Subcutaneous abdominal adipose tissue (tissue), 5 donors: Measurements from ENCODE around the gene C4orf50.

Experiments
- H3K27ac ChIP-seq: one replicate; pipeline ENCODE4 v1.7.0; 2013; ENCODE audit warnings: low read depth, mild to moderate bottlenecking, inconsistent platforms, low read length, moderate library complexity
- H3K27me3 ChIP-seq, 5 donors: one replicate each; pipeline ENCODE4 v1.7.0; 2013; ENCODE audit warnings: low read length in 5 of 5, inconsistent platforms in 1 of 5; ENCODE audit not compliant: control insufficient read depth in 5 of 5, insufficient read depth in 4 of 5
- H3K36me3 ChIP-seq, 5 donors: one replicate each; pipeline ENCODE4 v1.7.0; 2013; ENCODE audit warnings: low read length in 5 of 5; ENCODE audit not compliant: control insufficient read depth in 5 of 5, insufficient read depth in 5 of 5
- H3K4me1 ChIP-seq, 5 donors: one replicate each; pipeline ENCODE4 v1.7.0; 2013; ENCODE audit warnings: low read length in 5 of 5, mild to moderate bottlenecking in 3 of 5, moderate library complexity in 1 of 5; ENCODE audit not compliant: control insufficient read depth in 5 of 5, insufficient read depth in 5 of 5
- H3K4me3 ChIP-seq, 5 donors: one replicate each; pipeline ENCODE4 v1.7.0; 2013; ENCODE audit warnings: low read length in 5 of 5, low read depth in 1 of 5
- H3K9ac ChIP-seq, 5 donors: one replicate each; pipeline ENCODE4 v1.7.0; 2013; ENCODE audit warnings: low read length in 5 of 5, mild to moderate bottlenecking in 4 of 5, moderate library complexity in 3 of 5
- H3K9me3 ChIP-seq, 5 donors: one replicate each; pipeline ENCODE4 v1.7.0; 2013; ENCODE audit warnings: low read length in 5 of 5; ENCODE audit not compliant: control insufficient read depth in 5 of 5
- donor health status: healthy.
- donor health status: healthy.
- donor health status: healthy.
- donor health status: healthy.
- donor health status: healthy.

The C4orf50 gene

DNA sequence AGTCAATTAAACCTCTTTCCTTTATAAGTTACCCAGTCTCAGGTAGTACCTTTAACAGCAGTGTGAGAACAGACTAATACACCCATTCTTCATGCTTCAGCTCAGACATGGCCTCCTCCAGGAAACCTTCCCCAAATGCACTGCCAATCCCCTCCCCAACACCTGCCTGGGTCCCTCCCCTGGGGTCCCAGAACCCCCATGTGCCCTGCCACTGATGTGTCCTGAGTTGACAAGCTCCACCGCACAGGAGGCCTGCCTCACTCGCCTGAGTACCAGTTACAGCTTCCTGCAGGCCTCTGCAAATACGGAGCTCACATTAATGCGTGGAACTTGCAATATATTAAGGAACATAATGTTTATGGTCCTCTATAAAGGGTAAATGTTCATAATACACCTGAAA is 90.5 kb downstream of the C4orf50 start:
- H3K27me3 ChIP-seq: peaks cover 7 to 38% (median 21%) of the 10 kb centered on the region in 5 donors

DNA sequence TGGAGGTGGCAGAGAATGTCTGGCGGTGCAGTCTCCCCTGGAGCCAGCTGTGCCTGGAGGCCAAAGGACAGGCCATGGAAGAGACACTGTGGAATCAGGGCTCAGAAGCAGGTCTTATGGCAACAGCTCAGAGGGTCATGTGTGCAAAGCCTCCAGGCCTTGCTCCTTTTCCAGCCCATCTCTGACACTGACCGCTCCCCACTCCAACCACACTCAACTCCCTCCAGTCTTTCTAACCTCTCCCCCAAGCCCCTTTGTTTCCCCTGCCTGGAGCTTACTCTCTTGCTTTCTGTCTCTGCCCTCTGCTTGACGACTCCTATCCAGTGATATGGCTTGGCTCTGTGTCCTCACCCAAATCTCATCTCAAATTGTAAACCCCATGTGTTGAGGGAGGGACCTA is 91.1 kb downstream of the C4orf50 start:
- no peak overlapping the region for H3K27ac ChIP-seq
- no peaks in the 10 kb centered on the region for H3K4me1 ChIP-seq
- no peak overlapping the region for H3K9ac ChIP-seq
- H3K4me3 ChIP-seq: no peak overlapping the region
- no peaks in the 10 kb centered on the region for H3K36me3 ChIP-seq
- peaks cover 7 to 36% (median 17%) of the 10 kb centered on the region in 5 donors for H3K27me3 ChIP-seq
- no peaks in the 10 kb centered on the region for H3K9me3 ChIP-seq

More for the DNA sequence above, 90.5 kb downstream of the C4orf50 start:
- no peak overlapping the region for H3K9ac ChIP-seq
- no peak overlapping the region for H3K4me3 ChIP-seq
- H3K36me3 ChIP-seq: no peaks in the 10 kb centered on the region
- H3K9me3 ChIP-seq: no peaks in the 10 kb centered on the region
- H3K4me1 ChIP-seq: no peaks in the 10 kb centered on the region
- H3K27ac ChIP-seq: no peak overlapping the region

DNA sequence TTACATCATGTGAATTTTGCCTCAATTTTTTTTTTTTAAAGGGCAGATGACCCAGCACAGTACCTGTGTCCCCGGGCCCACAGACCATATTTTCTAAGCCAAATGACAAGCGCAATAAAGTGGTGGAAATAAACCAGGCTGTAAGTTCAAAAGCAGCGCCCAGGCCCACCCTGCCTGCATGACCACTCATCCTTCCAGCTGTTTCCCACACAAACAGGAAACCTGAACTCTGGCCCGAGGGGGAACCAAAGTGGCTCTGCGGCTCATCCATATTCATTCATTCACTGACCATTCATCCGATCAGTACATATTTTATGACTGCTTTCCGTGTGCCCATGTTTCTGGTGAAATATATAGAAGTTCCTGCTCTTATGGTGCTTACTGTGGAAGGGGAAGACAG is 91.6 kb downstream of the C4orf50 start:
- Histone ChIP-seq H3K36me3 (no peaks in the 10 kb centered on the region), H3K27ac (no peak overlapping the region), H3K4me1 (no peaks in the 10 kb centered on the region), H3K9me3 (no peaks in the 10 kb centered on the region), H3K9ac (no peak overlapping the region), H3K4me3 (no peak overlapping the region), H3K27me3 (peaks cover 7 to 33% (median 17%) of the 10 kb centered on the region in 5 donors)

DNA sequence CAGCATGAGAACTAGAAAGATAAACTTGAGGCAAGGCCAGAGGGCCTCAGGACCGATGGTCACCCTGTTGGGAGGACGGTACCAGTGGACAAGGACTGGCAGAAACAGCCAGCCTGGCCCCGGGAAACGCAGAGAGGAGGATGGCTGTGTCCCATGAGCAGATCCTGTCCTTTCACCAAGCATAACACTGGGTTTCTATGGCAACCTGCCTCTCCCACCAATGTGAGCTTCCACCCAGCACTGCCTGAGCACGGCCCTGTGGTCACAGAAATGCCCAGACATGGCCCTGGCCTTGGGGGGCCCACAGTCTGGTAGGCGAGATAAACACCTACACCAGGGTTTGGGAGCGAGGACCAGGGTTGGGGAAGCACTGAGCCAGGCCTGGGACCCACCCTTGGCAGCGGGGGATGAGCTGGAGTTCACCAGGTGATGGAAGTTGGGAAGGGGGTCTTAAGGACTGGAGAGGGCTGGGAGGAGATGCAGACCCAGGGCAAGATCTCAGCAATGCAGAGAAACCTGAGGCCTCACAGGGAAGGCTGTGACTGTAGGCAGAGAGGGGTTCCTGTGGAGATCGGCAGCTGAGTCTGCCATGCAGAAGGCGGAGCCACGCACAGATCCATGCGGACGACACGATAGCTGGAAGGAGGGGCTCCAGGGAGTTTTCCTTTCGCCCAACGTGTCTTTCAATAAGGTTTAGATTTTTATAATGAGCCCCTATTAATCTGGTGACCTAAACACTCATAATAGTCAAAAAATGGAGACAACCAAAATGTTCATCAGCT is 92.6 kb downstream of the C4orf50 start:
- Histone ChIP-seq H3K4me3 (no peak overlapping the region), H3K4me1 (no peaks in the 10 kb centered on the region), H3K27ac (no peak overlapping the region), H3K9ac (no peak overlapping the region), H3K27me3 (peaks cover 9 to 37% (median 20%) of the 10 kb centered on the region in 5 donors), H3K36me3 (no peaks in the 10 kb centered on the region), H3K9me3 (no peaks in the 10 kb centered on the region)

DNA sequence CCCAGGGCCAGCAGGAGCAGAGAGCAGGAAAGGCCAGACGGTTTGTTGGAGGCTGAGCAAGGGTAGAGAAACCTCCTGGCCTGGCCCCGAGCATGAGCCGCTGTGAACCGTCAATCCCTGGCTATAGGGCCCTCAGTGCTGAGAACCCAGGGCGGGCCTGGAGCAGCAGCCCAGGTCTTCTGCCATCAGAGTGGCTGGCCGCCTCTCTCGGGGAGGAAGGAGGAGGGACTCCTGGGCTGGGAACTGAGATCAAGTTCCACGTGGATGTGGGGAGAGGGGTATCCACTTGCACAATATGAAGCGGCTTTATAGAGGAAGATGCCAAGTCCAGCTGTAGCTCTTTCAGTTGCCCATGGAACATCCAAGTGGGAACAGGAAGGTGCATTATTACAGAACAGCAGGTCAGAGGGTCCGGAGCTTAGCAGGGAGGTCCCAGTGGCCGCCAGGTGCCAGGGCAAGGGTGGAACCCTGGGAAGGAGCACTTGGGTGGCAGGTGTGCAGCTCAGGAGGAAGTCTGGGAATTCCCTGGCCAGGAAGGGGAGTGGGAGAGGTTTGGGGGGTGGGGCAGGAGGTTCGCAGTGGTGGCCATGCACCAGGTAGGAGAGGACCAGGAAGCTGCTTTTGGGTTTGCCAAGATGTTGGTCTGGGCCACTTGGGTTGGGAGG is 93.6 kb downstream of the C4orf50 start:
- Histone ChIP-seq H3K9me3 (no peaks in the 10 kb centered on the region), H3K4me1 (no peaks in the 10 kb centered on the region), H3K4me3 (no peak overlapping the region), H3K27me3 (peaks cover 4 to 31% (median 18%) of the 10 kb centered on the region in 5 donors), H3K27ac (no peak overlapping the region), H3K9ac (no peak overlapping the region), H3K36me3 (no peaks in the 10 kb centered on the region)

DNA sequence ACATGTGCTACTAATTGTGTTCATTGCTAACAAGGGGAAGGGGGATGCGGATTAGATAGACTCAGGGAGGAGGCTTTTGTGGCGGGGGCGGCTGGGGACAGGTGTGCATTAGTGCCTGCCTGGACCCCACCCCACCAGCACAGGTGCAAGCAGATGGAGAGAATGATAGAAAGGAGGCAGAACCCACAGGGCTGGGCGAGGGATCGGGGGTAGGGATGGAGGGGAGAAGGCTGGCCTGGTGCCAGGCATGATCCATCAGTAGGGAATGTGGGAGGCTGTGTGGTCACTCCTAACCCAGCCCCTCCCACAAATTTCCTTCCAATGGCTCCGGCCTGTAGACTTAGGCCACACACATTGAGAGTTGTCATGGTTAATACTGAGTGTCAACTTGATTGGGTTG is 94.9 kb downstream of the C4orf50 start:
- H3K9me3 ChIP-seq: no peaks in the 10 kb centered on the region
- no peak overlapping the region for H3K9ac ChIP-seq
- H3K27ac ChIP-seq: no peak overlapping the region
- H3K4me1 ChIP-seq: no peaks in the 10 kb centered on the region
- no peaks in the 10 kb centered on the region for H3K36me3 ChIP-seq
- H3K27me3 ChIP-seq: peaks cover 4 to 40% (median 25%) of the 10 kb centered on the region in 5 donors
- no peak overlapping the region for H3K4me3 ChIP-seq

DNA sequence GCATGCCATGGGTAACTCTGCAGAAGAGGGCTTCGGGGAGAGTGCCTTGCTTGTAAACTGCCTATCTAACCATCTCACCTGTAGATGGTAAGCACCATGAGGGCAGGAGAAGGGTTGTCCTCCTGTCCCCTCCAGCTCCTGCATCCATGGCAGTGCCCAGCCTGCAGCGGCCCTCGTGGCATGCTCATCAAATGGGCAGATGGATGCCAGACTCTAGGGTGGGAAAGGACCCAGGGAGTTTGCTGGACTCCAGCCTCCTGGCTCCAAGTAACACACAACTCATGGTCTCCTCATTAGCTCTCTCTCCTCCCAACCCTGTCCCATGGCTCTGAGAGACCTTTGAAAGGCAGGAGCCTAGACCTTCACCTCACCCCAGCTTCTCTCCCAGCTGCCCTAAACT is 95.7 kb downstream of the C4orf50 start:
- Histone ChIP-seq H3K9me3 (no peaks in the 10 kb centered on the region), H3K4me1 (no peaks in the 10 kb centered on the region), H3K4me3 (no peak overlapping the region), H3K9ac (no peak overlapping the region), H3K36me3 (no peaks in the 10 kb centered on the region), H3K27me3 (peaks cover 9 to 42% (median 30%) of the 10 kb centered on the region in 5 donors), H3K27ac (no peak overlapping the region)

DNA sequence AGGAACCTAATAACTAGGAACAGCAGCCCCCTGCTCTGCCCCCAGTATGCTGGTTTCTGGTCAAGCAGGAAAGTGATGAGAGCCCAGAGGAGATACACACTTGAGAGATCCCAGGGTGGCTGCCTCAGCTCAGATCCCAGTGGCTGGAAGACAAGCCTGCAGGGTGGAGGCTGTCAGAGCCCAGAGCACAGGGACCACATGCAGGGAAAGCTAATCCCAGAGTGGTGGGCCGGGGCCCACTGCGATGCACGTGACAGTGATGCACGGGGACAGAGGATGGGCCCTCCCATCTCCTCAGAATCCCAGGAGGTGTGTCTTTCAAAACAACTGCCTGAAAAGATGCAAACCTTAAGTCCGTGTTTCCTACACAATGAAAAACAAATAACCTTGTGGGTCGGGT is 96.2 kb downstream of the C4orf50 start:
- peaks cover 9 to 39% (median 30%) of the 10 kb centered on the region in 5 donors for H3K27me3 ChIP-seq

DNA sequence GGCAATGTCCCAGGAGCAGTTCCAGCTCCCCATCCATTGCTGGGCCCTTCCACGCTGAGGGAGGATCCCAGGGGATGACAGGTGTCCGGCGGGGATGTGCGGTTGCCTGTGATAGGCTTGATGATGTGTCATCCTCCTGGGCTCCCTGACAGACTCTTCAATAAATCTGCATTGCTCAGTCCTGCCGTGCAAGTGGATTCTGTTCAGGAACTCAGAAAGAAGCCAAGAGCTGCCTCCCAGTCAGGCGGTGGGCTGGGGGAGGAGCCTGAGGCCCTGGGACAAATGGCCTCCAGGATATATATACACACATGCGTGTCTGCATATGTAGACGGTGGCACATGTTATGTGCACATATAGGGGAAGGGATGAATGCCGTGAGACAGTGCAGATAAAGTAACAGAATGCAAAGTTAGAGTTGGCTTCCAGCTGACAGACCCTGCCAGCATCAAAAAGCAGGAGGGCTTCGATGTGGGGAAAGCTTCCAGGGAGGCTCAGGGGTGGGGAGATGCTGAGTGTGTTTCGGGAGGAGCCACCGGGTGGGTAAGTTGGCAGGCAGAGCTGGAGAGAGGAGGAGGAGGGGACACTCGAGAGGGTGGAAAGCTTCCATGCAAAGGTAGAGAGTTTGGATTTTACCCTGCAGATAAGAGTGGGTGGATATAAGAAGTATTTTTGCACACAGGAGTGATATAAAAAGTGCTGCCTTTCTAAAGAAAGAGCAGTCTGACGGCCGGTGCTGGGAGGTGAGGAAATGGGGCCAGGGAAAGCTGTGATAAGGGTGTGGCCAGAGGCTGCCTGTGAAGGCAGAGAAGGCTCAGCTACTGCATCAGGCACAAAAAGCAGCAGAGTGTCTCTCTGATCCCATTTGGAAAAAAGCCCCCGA is 96.9 kb downstream of the C4orf50 start:
- Histone ChIP-seq H3K4me1 (no peaks in the 10 kb centered on the region), H3K36me3 (no peaks in the 10 kb centered on the region), H3K27ac (no peak overlapping the region), H3K4me3 (no peak overlapping the region), H3K9ac (no peak overlapping the region), H3K27me3 (peaks cover 9 to 40% (median 34%) of the 10 kb centered on the region in 5 donors), H3K9me3 (no peaks in the 10 kb centered on the region)

More for the DNA sequence above, 96.2 kb downstream of the C4orf50 start:
- no peaks in the 10 kb centered on the region for H3K9me3 ChIP-seq
- no peak overlapping the region for H3K9ac ChIP-seq
- no peak overlapping the region for H3K27ac ChIP-seq
- no peak overlapping the region for H3K4me3 ChIP-seq
- no peaks in the 10 kb centered on the region for H3K36me3 ChIP-seq
- no peaks in the 10 kb centered on the region for H3K4me1 ChIP-seq
